ENCODE measurements around the gene ITGB4. TPM values are rescaled to one million over a fixed set of nuclear protein-coding genes. Genes with fewer than 3 reads are reported as not detected.

ITGB4 gene
- total and polyA plus RNA-seq, 2 experiments from 2014 or later, result 6.1 to 9.7 TPM

DNA sequence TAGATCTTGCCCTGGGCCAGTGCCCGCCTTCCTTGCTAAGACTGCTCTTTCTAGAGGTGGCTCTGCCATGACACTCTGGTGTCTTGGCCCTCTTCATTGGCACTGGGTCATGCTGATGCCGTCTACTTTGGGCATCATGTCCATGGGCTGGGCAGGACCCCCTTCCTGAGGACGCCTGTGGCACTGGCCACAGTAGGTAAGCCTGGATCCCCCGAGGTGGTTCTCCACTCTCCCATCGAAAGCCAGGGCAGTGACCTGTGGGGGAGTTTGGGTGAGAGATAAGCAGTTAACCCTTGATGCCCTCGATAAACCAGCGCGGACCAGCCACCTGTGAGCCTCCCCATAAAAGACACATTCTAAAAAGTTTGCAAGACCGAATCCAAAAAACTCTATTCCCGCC lies 20.0 kb upstream of the ITGB4 start:
- Histone ChIP-seq H3K79me2 (replicated peaks; ENCODE audit: insufficient read depth) (no peaks in the 10 kb centered on the region), H3K4me3 (no peak overlapping the region), H2AFZ (no peak overlapping the region), H3K36me3 (ENCODE audit: insufficient read depth) (peaks cover 19% of the 10 kb centered on the region), H3K27me3 (ENCODE audit: insufficient read depth) (no peaks in the 10 kb centered on the region), H3K9me2 (ENCODE audit: insufficient read depth) (no peaks in the 10 kb centered on the region), H3K4me2 (no peak overlapping the region), H3F3A (replicated peaks; ENCODE audit: low read depth) (no peaks in the 10 kb centered on the region), H3K4me1 (ENCODE audit: insufficient read depth) (no peaks in the 10 kb centered on the region), H3K27ac (ENCODE audit: low read depth) (no peak overlapping the region), H4K20me1 (replicated peaks; ENCODE audit: insufficient read depth) (peaks cover 3% of the 10 kb centered on the region; the same call in 1 of the 2 replicates)
- H3K4me1 Mint-ChIP-seq, result no peaks in the 10 kb centered on the region
- TF ChIP-seq NANOG (IDR thresholded peaks at IDR 0.05; ENCODE audit: borderline replicate concordance) (no peak), EZH2phosphoT487 (IDR thresholded peaks at IDR 0.05; ENCODE audit: unreplicated experiment) (no peak)
- DNase-seq (ENCODE audit: low spot score) (no peak), ATAC-seq (no peak)
- H3K36me3 Mint-ChIP-seq (ENCODE audit: low read depth), result peaks cover 54% of the 10 kb centered on the region
- no peak overlapping the region for H3K27ac Mint-ChIP-seq
- H3K4me3 Mint-ChIP-seq, result no peak overlapping the region
- peaks cover 5% of the 10 kb centered on the region for H3K27me3 Mint-ChIP-seq (ENCODE audit: insufficient read depth, low read depth, poor library complexity)
- H3K9me3 Mint-ChIP-seq, result no peaks in the 10 kb centered on the region

- Histone ChIP-seq H3K4me3 (no peak overlapping the region), H3K27me3 (ENCODE audit: insufficient read depth) (no peaks in the 10 kb centered on the region), H3F3A (replicated peaks; ENCODE audit: low read depth) (no peaks in the 10 kb centered on the region), H4K20me1 (replicated peaks; ENCODE audit: insufficient read depth) (peaks cover 3% of the 10 kb centered on the region; the same call in 1 of the 2 replicates), H2AFZ (no peak overlapping the region), H3K4me2 (no peak overlapping the region), H3K36me3 (ENCODE audit: insufficient read depth) (peaks cover 23% of the 10 kb centered on the region), H3K4me1 (ENCODE audit: insufficient read depth) (no peaks in the 10 kb centered on the region), H3K27ac (ENCODE audit: low read depth) (no peak overlapping the region), H3K9me2 (ENCODE audit: insufficient read depth) (no peaks in the 10 kb centered on the region), H3K79me2 (replicated peaks; ENCODE audit: insufficient read depth) (no peaks in the 10 kb centered on the region)
- ATAC-seq (no peak), DNase-seq (ENCODE audit: low spot score) (no peak)
- H3K4me1 Mint-ChIP-seq, result no peaks in the 10 kb centered on the region
- H3K36me3 Mint-ChIP-seq (ENCODE audit: low read depth), result peaks cover 63% of the 10 kb centered on the region
- no peak overlapping the region for H3K27ac Mint-ChIP-seq
- no peak for TF ChIP-seq JUNB (IDR thresholded peaks at IDR 0.05; ENCODE audit: unreplicated experiment)
- TF ChIP-seq CREB1 (CRISPR knock-in tag; IDR thresholded peaks at IDR 0.05; ENCODE audit: low read depth), result no peak
- TF ChIP-seq, protein P1, sequence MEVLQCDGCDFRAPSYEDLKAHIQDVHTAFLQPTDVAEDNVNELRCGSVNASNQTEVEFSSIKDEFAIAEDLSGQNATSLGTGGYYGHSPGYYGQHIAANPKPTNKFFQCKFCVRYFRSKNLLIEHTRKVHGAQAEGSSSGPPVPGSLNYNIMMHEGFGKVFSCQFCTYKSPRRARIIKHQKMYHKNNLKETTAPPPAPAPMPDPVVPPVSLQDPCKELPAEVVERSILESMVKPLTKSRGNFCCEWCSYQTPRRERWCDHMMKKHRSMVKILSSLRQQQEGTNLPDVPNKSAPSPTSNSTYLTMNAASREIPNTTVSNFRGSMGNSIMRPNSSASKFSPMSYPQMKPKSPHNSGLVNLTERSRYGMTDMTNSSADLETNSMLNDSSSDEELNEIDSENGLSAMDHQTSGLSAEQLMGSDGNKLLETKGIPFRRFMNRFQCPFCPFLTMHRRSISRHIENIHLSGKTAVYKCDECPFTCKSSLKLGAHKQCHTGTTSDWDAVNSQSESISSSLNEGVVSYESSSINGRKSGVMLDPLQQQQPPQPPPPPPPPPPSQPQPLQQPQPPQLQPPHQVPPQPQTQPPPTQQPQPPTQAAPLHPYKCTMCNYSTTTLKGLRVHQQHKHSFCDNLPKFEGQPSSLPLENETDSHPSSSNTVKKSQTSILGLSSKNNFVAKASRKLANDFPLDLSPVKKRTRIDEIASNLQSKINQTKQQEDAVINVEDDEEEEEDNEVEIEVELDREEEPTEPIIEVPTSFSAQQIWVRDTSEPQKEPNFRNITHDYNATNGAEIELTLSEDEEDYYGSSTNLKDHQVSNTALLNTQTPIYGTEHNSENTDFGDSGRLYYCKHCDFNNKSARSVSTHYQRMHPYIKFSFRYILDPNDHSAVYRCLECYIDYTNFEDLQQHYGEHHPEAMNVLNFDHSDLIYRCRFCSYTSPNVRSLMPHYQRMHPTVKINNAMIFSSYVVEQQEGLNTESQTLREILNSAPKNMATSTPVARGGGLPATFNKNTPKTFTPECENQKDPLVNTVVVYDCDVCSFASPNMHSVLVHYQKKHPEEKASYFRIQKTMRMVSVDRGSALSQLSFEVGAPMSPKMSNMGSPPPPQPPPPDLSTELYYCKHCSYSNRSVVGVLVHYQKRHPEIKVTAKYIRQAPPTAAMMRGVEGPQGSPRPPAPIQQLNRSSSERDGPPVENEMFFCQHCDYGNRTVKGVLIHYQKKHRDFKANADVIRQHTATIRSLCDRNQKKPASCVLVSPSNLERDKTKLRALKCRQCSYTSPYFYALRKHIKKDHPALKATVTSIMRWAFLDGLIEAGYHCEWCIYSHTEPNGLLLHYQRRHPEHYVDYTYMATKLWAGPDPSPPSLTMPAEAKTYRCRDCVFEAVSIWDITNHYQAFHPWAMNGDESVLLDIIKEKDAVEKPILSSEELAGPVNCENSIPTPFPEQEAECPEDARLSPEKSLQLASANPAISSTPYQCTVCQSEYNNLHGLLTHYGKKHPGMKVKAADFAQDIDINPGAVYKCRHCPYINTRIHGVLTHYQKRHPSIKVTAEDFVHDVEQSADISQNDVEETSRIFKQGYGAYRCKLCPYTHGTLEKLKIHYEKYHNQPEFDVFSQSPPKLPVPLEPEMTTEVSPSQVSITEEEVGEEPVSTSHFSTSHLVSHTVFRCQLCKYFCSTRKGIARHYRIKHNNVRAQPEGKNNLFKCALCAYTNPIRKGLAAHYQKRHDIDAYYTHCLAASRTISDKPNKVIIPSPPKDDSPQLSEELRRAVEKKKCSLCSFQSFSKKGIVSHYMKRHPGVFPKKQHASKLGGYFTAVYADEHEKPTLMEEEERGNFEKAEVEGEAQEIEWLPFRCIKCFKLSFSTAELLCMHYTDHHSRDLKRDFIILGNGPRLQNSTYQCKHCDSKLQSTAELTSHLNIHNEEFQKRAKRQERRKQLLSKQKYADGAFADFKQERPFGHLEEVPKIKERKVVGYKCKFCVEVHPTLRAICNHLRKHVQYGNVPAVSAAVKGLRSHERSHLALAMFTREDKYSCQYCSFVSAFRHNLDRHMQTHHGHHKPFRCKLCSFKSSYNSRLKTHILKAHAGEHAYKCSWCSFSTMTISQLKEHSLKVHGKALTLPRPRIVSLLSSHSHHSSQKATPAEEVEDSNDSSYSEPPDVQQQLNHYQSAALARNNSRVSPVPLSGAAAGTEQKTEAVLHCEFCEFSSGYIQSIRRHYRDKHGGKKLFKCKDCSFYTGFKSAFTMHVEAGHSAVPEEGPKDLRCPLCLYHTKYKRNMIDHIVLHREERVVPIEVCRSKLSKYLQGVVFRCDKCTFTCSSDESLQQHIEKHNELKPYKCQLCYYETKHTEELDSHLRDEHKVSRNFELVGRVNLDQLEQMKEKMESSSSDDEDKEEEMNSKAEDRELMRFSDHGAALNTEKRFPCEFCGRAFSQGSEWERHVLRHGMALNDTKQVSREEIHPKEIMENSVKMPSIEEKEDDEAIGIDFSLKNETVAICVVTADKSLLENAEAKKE (CRISPR knock-in tag; IDR thresholded peaks at IDR 0.05), result no peak
- TF ChIP-seq, protein P2, sequence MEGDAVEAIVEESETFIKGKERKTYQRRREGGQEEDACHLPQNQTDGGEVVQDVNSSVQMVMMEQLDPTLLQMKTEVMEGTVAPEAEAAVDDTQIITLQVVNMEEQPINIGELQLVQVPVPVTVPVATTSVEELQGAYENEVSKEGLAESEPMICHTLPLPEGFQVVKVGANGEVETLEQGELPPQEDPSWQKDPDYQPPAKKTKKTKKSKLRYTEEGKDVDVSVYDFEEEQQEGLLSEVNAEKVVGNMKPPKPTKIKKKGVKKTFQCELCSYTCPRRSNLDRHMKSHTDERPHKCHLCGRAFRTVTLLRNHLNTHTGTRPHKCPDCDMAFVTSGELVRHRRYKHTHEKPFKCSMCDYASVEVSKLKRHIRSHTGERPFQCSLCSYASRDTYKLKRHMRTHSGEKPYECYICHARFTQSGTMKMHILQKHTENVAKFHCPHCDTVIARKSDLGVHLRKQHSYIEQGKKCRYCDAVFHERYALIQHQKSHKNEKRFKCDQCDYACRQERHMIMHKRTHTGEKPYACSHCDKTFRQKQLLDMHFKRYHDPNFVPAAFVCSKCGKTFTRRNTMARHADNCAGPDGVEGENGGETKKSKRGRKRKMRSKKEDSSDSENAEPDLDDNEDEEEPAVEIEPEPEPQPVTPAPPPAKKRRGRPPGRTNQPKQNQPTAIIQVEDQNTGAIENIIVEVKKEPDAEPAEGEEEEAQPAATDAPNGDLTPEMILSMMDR (conservative IDR thresholded peaks at IDR 0.05; ENCODE audit: low read depth in 2 of 2), result no peak
- TF ChIP-seq EZH2 (IDR thresholded peaks at IDR 0.05; ENCODE audit: low read depth, unreplicated experiment), result no peak
- TF ChIP-seq STAT1 (IDR thresholded peaks at IDR 0.05; ENCODE audit: unreplicated experiment), result no peak
- TF ChIP-seq, protein P3, sequence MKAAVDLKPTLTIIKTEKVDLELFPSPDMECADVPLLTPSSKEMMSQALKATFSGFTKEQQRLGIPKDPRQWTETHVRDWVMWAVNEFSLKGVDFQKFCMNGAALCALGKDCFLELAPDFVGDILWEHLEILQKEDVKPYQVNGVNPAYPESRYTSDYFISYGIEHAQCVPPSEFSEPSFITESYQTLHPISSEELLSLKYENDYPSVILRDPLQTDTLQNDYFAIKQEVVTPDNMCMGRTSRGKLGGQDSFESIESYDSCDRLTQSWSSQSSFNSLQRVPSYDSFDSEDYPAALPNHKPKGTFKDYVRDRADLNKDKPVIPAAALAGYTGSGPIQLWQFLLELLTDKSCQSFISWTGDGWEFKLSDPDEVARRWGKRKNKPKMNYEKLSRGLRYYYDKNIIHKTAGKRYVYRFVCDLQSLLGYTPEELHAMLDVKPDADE (IDR thresholded peaks at IDR 0.05), result no peak
- H3K9me3 Mint-ChIP-seq, result no peaks in the 10 kb centered on the region
- H3K4me3 Mint-ChIP-seq, result no peak overlapping the region
- peaks cover 11% of the 10 kb centered on the region for H3K27me3 Mint-ChIP-seq (ENCODE audit: insufficient read depth, low read depth, poor library complexity)
These were observed 18.1 kb upstream of the ITGB4 start for GRCh38 chr17:75703191-75703590.

Measured in GM23338 (cell line).